IPS DF 4.7 (cell line): ENCODE measurements around the gene TMBIM6.

Experiments used
- DNase-seq: peaks from one replicate; pipeline ENCODE4 v3.0.0-alpha.2; 2013; ENCODE audit warnings: low spot score; ENCODE audit errors: extremely low read depth

TMBIM6 gene

GRCh38 chr12:49796606-49797448 lies 55.5 kb downstream of the TMBIM6 start:
- DNase-seq, result no peak

GRCh38 chr12:49797449-49797776 lies 56.1 kb downstream of the TMBIM6 start:
- DNase-seq, result no peak

DNA sequence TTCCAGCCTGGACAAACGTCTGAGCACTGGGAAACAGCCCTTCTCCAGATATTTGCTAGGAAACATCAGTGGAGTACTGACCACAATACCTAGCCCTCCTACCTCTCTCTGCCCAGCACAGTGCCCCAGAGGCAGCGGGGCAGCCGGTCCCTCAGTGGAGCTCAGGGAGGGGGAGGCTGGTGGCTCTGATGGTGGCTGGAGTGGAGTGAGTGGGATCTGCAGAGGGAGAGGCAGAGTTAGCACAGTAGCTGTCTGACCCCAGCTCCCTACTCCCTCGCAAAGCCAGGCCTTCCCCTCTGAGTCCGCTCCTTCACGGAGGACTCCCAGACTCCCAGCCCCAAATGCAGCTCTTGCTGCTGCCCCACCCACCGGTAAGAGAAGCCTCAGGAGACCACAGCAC lies 56.9 kb downstream of the TMBIM6 start:
- DNase-seq, result no peak

DNA sequence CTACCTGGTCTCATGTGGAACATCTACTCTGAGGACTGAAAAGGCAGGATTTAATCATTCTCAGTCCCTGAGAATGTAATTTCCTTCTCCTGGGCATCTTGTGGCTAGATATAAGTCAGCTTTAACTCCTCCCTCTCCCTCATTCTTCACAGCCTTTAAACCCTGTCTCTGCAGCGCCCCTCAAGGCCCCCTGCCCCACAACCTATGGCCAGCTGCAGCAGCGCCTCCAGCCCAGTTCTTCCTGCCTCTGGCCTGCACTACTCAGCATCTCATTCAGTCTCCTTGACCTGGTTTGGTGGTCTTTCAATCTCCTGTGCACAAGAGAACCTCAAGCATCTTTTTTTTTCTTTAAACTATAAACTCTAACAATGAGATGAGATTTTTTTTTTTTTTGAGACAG lies 57.6 kb downstream of the TMBIM6 start:
- DNase-seq, result no peak

DNA sequence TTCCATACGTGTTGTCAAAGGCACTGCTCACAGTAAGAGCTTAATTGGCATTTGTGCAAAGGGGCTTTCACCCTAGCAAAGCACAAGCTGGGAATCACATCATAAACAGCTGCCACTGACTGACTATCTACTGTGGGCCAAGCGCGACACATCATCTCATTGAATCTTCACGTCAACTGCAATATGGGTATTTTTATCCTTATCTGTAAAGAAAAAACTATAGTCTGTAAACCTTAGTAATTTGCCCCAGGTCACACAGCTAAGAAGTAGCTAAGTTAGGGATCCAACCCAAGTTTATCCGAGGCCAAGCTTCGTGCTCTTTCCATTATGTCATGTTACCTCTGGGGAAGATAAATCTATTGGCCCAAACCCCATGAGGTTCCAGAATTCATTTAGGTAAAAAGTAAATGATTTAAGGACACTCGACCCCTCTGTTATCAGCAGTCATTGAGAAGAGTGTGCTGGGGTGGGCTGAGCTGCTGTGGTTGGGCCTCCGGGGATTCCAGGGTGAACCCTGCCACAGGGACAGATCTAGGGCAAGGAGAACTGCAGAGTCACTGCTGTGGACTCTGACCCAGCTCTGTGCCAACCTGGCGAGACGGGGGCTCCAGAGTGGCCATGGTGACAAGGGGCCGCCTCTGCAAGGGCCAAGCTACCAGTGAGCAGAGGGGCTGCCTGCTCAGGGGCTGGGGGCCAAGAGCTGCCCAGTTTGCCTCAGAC lies 59.2 kb downstream of the TMBIM6 start:
- DNase-seq, result no peak

DNA sequence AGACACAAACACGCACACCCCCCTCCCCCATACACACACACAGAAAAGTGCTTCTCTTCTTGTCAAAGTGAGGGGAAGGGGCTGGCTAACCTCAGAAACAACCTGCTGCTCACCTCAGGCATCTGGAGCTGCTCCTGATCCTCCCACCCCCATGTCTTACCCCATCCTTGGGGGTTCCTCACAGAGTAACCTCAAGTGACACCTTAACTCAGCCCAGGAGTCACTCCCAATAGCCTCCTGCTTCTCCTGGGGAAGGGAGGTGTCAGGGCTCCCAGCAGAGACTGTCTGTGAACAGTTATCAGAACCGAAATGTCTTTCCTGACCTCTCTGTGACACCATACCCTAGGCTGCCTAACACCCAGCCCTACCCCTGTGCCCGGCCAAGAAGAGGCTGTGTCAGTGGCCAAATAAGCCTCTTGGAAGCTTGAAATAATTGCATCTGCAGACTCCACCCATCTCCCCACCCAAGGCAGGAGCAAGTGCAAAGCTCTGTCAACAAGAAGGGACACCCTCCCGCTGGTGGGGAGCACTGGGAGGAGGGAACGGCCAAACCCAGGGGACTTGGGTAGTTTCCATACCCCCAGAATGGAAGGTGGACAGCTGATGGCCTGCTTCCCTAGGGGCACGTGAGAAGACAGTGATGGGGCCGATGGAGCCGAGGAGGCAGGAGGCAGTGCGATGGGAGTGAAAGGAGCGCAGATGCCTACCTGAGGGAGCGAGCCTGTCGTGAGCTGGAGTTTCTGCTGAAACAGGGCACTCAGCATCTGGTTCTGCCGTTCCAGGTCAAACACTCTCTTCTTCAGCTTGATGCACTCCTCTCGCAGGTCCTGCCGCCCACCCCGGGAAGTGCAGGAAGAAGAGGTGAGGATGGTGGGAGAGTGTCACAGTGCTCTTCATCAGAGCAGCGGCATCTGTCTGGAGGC lies 60.0 kb downstream of the TMBIM6 start:
- DNase-seq, result no peak

GRCh38 chr12:49803693-49804450 lies 62.5 kb downstream of the TMBIM6 start:
- DNase-seq, result no peak

DNA sequence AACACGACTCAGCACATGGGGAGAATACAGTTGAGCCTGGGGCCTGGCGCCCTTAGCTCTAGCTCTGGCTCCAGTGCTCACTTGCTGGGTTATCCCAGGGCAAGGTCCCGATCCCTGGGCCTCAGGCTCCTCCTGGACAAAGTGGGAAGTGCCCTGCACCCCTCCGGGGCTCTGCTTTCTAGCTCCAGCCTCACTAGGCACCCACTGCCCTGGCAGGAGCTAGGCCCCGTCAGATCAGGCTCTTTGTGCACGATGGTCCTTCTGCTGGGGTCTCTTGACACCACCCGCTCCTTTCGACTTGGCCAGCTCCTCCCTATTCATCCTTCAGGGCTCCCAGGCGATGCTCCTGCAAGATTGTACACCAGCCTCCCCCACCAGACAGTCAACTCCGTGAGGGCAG lies 63.5 kb downstream of the TMBIM6 start:
- DNase-seq, result no peak

GRCh38 chr12:49805409-49805808 lies 64.1 kb downstream of the TMBIM6 start:
- no peak for DNase-seq

DNA sequence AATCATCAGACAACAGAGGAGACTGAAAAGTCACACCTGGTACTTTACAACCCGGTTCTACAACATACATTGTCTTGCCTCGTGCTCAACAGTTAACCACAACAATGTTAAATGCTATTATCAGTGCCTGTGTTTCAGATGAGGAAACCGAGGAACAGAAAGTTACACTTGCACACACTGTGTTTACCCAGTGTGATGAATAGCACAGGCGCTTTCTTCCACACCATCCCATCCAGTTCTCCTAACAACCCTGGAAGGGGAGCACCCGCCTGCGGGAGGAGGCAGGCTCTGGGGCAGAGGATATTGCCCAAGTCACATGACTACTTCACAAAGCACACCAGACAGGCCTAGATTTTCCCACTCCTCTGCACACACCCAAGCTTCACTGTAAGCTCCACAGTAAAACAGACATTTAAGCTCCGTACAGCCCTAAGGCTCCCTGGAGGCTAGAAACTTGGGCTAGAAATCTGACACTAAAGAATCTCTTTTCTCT lies 65.0 kb downstream of the TMBIM6 start:
- DNase-seq, result no peak

DNA sequence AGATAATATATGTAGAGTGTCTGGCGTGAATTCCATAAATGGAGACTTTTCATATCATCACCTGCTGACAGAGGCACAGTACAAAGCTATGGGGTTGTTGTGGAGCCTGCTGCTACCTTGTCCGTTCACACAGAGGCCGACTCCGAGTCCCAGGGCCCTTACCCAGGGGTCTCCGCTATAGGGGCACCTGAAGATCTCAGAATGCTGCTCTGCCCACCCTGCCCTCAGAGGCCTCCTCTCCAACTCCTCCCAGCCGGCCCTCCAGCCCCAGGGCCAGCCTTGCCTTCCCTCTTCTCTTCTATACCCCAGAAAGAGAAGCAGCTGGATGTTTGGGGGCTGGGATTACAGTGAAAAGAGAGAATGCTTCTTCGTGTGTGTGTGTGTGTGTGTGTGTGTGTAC lies 65.5 kb downstream of the TMBIM6 start:
- DNase-seq, result no peak

- no peak for DNase-seq
Observed at GRCh38 chr12:49807991-49808580, 66.7 kb downstream of the TMBIM6 start.

GRCh38 chr12:49808686-49809380 lies 67.5 kb downstream of the TMBIM6 start:
- DNase-seq, result no peak

DNA sequence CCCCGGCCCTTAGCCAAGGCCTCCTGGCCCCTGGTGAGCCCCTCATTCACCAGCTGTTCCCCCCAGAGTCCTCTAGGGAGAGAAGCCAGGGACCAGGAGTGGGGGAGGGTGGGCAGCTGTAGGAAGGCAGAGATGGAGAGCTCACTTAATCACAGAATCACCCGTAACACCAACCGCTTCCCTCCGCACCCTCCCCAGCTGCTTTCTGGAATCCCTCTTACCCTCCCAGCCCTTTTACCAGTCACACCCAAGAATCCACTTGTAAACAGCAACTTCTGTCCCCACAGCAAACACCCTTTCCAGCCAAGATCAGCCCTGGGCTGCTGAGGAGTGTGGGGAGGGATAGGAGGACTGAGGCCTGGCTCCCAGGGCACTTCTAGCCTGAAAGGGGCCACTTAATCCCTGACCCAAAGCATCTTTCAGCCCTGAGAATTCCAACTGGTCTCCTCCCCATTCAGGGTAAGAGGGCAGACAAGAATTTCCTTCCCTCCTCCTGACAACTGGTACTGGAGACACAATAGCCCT lies 68.1 kb downstream of the TMBIM6 start:
- DNase-seq, result no peak

DNA sequence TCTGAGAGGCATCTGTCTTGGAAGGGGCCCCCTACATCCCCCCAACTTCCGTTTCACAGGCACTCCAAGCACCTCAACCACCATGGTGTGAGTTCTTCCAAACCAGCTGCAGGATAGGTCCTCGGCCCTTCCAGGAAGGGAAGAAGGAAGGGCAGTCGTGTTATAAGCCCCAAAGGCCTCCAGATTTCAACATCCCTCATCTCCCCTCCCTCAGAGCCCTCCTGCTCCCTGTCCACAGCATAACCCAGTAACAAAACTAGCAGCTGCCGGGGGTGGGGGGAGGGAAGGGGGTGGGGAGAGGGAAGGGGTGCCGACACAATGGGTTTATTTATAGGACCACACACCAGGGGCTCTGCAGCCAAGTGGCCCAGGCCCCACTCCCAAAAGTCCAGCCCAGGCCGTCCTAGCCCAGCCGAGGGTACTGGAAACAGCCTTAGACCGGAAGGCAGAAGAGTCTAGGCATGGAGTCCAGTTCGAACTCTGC lies 68.6 kb downstream of the TMBIM6 start:
- no peak for DNase-seq

DNA sequence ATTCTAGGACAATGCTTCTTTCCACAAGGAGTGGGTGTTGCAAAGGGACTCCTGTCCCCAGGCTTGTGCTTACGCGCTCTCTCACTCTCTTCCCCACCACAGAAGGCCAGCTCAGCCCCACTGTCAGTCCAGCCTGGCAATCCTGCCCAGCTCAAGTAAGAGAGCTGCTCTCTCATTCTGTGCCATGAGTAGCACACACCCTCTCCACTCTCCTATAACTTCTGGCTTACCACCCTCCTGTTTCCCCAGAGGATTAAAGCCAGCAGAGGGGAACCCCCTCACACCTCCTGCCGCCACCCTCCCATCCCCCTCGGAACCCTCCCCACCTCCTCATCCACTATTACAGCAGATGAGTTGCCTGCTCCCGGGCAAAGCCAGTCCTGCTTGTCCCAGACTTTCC lies 69.8 kb downstream of the TMBIM6 start:
- DNase-seq, result no peak

DNA sequence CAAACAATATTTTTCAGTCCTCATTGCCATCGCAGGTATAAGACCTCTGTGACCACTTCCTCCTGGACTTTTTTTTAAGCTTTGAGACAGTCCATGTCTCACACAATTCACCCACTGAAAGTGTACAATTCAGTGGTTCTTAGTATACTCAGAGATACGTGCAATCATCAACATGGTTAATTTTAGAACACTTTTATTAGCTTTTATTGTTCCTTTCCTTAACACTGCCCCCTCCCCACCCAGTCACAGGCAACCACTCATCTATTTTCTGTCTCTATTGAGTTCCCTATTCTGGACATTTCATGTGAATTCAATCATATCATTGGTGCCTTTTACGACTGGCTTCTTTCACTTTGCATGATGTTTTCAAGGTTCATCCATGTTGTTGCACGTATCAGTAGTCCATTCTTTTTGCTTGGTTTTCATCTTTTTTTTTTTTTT lies 70.6 kb downstream of the TMBIM6 start:
- DNase-seq, result no peak

GRCh38 chr12:49813131-49813530 lies 71.8 kb downstream of the TMBIM6 start:
- DNase-seq, result no peak
